LNCaP clone FGC (cell line): ENCODE results near the gene CLRN3.
A peak's percentile ranks its signal among the peaks of the same experiment; 100 is the strongest.

ENCODE experiments used
- DNase-seq: peaks from one replicate; pipeline ENCODE4 v3.0.0-alpha.2; 2011; ENCODE audit warnings: low read depth
- H3K4me3 ChIP-seq: 2 replicates; pipeline ENCODE4 v1.5.1; 2011; ENCODE audit warnings: mild to moderate bottlenecking, low read depth, low read length, control low read depth
- TF ChIP-seq, protein P1 (sequence below): IDR thresholded peaks from 2 replicates; pipeline ENCODE4 v1.5.1; 2012; ENCODE audit warnings: mild to moderate bottlenecking; ENCODE audit not compliant: control insufficient read depth, insufficient read depth; ENCODE audit errors: extremely low read depth

The CLRN3 gene

DNA sequence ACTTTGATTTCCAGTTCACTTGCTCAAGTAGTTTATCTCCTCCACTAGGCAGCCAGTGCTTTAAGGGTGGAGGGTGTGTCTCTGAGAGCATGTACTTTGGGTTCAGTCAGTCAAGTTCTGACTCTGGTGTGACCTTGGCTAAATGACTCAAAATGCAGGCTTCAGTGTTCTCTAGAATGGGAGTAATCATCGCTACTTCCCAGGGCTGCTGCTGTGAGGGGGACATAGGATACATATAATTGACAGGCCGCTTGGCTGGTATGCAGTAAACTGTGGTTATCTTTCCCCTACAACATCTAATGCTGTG lies 17.7 kb upstream of the CLRN3 start:
- H3K4me3 ChIP-seq: no peak overlapping the region
- TF ChIP-seq, protein P1, sequence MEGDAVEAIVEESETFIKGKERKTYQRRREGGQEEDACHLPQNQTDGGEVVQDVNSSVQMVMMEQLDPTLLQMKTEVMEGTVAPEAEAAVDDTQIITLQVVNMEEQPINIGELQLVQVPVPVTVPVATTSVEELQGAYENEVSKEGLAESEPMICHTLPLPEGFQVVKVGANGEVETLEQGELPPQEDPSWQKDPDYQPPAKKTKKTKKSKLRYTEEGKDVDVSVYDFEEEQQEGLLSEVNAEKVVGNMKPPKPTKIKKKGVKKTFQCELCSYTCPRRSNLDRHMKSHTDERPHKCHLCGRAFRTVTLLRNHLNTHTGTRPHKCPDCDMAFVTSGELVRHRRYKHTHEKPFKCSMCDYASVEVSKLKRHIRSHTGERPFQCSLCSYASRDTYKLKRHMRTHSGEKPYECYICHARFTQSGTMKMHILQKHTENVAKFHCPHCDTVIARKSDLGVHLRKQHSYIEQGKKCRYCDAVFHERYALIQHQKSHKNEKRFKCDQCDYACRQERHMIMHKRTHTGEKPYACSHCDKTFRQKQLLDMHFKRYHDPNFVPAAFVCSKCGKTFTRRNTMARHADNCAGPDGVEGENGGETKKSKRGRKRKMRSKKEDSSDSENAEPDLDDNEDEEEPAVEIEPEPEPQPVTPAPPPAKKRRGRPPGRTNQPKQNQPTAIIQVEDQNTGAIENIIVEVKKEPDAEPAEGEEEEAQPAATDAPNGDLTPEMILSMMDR: no peak
- no peak for DNase-seq

DNA sequence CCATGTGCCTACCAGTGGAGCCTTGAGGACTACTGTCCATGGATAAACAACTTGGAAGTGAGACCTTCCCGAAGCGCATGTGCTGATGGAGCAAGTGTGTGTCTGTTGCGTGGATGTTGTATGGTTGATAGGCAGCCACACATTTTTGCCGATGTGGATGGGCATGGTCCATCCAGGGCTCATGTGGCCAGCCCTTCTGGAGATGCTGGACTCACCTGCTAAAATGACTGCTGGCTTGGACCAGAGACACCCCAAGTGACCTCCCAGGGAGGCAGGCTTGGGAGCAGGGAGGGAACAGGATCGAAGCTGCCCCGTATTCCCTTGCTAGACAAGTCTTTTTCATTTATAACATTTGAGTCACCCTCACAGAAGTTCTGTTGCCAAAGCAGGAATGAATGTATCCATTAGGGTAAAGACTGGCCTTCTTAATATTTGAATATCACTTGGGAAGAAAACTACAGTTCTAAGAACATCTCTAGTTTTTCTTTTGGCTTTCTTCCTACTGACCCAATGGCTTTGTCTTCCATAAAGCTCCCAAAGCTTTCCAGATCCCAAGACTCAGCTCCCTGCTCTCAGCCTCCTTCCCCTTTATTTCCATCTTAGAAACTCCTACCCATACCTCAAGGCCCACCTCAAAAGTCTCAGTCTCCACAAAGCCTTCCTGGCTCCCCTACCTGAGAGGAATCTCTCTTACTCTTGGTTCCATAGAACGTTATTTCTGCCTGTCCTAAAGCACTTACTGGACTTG lies 17.1 kb upstream of the CLRN3 start:
- TF ChIP-seq, protein P1: no peak
- H3K4me3 ChIP-seq: no peak overlapping the region
- DNase-seq: no peak

DNA sequence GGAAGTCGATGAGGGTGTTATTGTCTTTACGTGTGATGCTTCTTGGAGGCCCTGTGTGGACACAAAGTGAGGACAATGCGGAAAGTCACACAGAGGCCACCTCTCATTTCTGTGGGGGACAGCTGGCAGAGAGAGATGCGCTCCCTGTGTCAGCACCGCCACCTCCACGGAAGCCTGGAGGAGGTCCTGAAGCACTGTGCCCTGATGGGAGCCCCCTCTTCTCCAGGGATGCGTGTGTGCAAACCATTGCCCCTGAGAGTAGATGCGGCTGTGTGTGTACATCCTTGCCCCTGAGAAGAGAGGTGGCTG lies 16.2 kb upstream of the CLRN3 start:
- no peak overlapping the region for H3K4me3 ChIP-seq
- TF ChIP-seq, protein P1: no peak
- DNase-seq: no peak

DNA sequence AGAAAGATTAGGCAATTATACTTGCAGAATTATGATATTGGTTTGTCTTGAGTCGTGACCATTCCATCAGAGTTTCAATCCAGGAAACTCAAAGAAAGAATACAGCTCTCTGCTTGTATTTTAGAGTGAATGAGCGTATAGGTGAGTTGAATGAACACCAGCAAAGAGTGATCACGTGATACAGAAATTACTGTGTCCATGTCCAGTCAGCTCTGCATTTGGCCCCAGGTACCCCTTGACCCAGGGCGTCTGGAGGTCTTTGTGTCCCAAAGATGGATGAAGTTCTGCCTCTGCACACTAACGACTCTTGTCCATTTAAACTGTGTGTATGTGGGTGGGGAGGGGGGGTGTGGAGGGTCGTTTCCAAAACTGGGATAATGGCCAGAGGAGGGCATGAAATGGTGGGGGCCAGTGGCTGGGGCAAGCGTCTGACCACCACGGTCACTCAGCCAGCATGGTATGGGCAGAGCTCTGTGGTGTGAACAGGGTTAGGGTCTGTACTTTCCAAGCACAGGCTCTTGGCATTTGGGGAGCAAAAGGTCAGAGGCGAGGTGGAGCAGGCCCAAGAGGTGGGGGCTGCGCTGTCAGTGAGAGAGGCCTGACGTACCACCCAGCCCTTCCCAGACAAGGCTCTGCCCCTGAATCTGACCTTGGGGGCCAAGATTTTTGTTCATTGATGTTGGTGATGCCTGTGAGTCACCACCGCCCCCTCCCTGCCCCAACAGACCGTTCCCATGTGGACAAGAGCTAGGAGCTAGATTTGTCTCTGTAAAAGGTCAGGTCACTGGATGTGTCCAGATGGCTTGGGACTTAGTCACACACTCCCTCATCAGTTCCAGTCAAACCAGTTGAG lies 15.6 kb upstream of the CLRN3 start:
- no peak for DNase-seq
- no peak overlapping the region for H3K4me3 ChIP-seq
- TF ChIP-seq, protein P1: no peak

DNA sequence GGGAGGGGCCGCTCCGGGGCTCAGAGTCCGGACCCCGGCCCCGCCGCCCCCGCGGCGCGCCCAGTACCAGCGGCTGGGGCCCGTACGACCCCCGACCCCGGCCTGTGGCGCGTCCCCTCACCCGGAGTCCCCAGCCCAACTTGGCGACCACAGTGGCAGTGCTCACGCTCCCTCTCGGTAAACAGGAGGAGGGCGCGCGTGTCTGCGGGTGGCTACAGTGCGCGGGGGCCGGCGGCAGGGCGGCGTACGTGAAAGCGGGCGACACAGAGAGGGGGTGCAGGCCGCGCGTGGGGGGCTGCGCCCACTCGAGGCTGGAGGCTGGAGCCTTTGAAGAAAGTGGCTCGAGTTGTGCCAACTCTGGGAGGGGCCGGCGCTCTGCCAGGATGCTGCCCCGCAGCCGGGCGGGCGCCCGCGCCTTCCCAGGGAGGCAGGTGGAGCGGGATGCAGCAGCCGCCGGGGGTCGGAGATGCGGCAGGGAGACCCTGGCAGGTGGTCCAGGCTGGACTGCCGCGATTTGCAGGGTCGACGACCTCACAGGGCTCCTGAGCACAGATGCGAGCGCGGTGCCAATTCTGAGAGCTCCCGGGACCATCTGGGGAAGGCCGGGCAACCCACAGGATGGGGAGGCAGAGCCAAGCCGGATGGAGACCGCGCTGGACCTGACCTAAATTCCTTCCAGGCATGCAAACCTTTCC lies 14.8 kb upstream of the CLRN3 start:
- TF ChIP-seq, protein P1: no peak
- no peak for DNase-seq
- peak overlapping the region; percentile 37 for H3K4me3 ChIP-seq

DNA sequence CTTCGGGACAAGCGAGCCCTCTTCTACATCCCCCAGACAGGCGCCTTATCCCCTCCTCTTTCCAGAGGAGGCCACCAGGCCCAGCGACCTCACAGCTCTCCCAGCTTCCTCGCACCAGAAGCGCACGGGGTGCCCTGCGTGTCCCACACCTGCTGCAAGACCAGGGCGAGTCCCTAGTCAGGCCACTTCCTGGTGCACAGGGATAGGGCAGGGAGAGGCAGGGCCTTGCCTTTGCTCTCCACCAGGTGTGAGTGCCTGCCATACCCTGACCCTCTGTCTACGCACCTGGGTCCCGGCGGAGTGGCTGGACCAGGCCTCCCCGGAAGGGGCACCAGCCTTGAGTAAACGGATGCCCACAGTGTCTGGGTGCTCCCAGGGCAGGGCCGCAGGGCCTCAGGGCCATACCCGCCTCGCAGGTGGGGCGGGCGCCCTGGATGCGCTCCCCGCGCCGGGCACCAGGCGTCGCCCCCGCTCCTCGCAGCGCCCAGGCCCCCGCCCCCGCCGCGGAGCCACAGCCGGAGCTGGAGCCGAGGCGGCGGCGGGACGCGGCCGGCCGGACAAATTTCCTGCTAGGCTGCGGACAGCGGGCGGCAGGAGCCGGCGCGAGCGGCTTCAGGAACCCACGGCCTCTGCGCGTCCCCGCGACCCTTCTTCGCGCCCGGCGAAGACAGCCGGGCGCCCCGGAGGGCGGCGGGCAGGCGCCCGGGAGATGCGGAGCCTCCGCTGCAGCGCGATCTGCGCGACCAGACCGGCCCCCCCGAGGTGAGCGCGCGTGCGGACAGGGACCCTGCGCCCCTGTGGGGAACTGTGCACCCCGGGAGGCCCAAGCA lies 14.0 kb upstream of the CLRN3 start, which contains the start of gene PTPRE:
Gene PTPRE (plus strand): TSS at position 556 of the 830 bp plus-strand sequence. CDS start 133,779 bp downstream, outside the sequence.
- peak within 1 kb of the TSS; percentile 37 for H3K4me3 ChIP-seq
- no peak for DNase-seq
- TF ChIP-seq, protein P1: peak; percentile 98
